Measurements from ENCODE around the gene ERF.

- TF ChIP-seq EZH2phosphoT487 (IDR thresholded peaks at IDR 0.05; ENCODE audit: borderline replicate concordance, low read length) (no peak), CTCF (conservative IDR thresholded peaks at IDR 0.05; ENCODE audit: low read depth, low read length) (no peak)
Observed at GRCh38 chr19:42284591-42285341, 29.8 kb upstream of the ERF start.

Data from PC-3 (cell line).